OCI-LY7 (cell line): ENCODE measurements around the gene TAF12.

Experiments
- EZH2phosphoT487 ChIP-seq: fragments of 200-600 bp; sonication (generic); IDR thresholded peaks from 2 replicates; pipeline ENCODE4 v1.6.1; 2018; ENCODE audit warnings: low read depth, borderline replicate concordance, mild to moderate bottlenecking, mixed run types, antibody characterized with exemption, low read length, moderate library complexity, mixed read lengths
- TF ChIP-seq, protein P1 (sequence below): fragments of 200-600 bp; sonication (generic); conservative IDR thresholded peaks from 2 replicates; pipeline ENCODE4 v1.5.1; 2014; ENCODE audit warnings: mild to moderate bottlenecking, antibody characterized with exemption, low read length, moderate library complexity, mixed read lengths

DNA sequence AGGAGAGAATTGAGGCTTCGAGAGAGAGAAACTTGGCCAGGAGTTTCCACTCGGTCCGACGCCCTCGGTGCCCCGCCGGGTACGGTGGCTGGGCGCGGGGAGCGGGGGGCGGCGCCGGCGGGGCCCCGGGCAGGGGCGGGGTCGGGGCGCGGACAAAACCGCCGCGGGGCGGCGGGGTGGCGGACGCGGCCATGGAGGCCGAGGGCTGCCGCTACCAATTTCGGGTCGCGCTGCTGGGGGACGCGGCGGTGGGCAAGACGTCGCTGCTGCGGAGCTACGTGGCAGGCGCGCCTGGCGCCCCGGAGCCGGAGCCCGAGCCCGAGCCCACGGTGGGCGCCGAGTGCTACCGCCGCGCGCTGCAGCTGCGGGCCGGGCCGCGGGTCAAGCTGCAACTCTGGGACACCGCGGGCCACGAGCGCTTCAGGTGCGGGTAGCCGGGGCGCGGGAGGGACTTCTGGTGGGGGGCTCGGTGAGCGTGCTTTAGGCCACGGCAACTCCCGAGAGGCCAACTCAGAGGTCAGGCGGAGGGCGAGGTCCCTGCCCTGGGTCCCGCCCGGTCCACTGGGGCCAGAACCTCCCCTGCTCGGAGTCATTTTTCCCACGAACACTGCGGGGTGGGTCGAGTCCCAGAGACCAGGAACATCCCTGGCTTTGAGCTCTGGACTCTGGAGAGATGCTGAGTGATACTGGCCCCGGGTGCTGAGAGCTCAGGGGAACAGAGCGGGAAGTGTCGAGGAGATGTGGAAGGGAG, 50.4 kb downstream of the TAF12 start:
- TF ChIP-seq, protein P1, sequence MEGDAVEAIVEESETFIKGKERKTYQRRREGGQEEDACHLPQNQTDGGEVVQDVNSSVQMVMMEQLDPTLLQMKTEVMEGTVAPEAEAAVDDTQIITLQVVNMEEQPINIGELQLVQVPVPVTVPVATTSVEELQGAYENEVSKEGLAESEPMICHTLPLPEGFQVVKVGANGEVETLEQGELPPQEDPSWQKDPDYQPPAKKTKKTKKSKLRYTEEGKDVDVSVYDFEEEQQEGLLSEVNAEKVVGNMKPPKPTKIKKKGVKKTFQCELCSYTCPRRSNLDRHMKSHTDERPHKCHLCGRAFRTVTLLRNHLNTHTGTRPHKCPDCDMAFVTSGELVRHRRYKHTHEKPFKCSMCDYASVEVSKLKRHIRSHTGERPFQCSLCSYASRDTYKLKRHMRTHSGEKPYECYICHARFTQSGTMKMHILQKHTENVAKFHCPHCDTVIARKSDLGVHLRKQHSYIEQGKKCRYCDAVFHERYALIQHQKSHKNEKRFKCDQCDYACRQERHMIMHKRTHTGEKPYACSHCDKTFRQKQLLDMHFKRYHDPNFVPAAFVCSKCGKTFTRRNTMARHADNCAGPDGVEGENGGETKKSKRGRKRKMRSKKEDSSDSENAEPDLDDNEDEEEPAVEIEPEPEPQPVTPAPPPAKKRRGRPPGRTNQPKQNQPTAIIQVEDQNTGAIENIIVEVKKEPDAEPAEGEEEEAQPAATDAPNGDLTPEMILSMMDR: no peak
- no peak for TF ChIP-seq EZH2phosphoT487
